ENCODE measurements around the gene NUF2.
A peak's percentile ranks its signal among the peaks of the same experiment; 100 is the strongest.
"Not testable (repeated sequence)": the region's sequence is repeated elsewhere in the genome, so short reads cannot be mapped to it uniquely, and the experiment has no call there.

Gene NUF2

DNA sequence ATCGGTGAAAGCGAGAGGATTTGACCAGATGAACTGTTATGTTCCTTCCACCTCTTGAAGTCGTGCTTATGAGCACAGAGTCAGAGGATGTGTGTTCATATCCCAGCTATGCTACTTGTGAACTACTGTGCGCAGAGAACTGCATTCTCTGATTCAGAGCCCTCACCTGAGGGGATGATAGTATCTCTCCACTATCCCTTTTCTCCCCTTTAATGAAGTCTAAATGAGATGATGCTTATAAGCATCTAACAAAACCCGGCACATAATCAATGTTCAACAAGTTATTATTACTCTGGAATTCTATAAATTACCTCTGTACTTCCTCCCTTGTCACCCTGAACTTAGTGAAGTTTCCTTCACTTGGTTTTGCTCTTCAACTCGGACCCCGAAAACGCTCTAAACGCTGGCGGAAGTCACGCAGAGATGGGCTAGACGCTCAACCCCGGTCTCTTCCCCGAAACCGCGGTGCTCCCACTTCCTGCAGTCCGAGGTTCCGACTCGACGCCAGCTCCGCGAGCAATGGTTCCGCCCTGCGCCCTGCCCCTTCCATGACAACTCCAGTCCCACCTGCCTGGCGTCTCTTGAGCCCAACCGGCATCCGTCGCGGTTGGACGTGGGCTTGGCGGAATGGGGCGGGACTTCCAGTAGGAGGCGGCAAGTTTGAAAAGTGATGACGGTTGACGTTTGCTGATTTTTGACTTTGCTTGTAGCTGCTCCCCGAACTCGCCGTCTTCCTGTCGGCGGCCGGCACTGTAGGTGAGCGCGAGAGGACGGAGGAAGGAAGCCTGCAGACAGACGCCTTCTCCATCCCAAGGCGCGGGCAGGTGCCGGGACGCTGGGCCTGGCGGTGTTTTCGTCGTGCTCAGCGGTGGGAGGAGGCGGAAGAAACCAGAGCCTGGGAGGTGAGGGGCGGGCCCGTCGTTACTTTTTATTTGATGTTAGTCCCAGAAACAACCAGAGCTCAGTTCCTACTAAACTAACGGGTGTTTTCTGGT, at the start of gene NUF2:
Gene NUF2, plus strand, starts transcription at position 644 of the 995 bp plus-strand sequence. CDS start 4,098 bp downstream, outside the sequence.
- peak; percentile 99 for DNase-seq (ENCODE audit: low spot score)

- no peak for DNase-seq (ENCODE audit: low spot score)
These were observed 47.9 kb upstream of the NUF2 start for GRCh38 chr1:163273766-163274441.

DNA sequence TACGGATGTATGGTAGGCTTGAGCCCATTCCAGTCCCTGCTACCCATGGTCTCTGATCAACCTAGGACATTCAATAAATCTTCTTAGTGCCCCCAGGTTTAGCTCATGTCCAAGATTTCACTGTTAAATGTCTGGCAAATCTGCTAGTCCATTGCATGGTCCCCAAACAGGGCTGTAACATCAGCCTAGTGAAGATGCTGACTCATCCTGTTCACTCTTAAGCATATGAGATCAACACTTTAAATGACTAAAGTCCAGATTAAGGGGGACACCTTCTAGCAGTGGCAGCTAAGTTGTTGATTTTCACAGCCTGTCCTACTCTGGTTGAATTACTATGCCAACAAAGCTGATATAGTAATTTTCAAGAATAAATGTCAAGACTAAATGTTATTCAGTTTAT, 46.5 kb upstream of the NUF2 start:
- no peak for DNase-seq (ENCODE audit: low spot score)

DNA sequence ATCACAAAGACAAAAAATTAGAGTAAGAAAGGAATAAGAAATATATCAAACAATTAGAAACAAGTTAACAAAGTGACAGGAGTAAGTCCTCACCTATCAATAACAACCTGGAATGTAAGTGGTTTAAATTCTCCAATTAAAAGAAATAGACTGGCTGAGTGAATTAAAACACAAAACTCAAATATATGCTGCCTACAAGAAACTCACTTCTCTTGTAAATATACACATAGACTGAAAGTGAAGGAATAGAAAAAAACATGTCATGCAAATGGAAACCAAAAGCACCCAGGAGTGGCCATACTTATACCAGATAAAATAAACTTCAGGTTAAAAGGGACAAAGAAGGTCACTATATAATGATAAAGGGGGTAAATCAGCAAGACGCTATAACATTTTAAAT, 43.2 kb upstream of the NUF2 start:
- no peak for DNase-seq (ENCODE audit: low spot score)

DNA sequence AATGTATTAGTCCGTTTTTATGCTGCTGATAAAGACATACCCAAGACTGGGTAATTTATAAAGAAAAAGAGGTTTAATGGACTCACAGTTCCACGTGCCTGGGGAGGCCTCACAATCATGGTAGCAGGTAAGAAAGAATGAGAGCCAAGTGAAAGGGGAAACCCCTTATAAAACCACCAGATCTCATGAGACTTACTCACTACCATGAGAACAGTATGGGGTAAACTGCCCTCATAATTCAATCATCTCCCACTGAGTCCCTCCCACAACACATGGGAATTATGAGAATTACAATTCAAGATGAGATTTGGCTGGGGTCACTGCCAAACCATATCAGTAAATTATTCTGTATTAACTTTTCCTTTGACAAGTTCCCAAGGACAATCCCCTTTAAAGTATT, 36.9 kb upstream of the NUF2 start:
- not testable (repeated sequence) for DNase-seq (ENCODE audit: low spot score)

GRCh38 chr1:163290025-163290640, 31.6 kb upstream of the NUF2 start:
- no peak for DNase-seq (ENCODE audit: low spot score)

GRCh38 chr1:163291461-163291860, 30.3 kb upstream of the NUF2 start:
- DNase-seq (ENCODE audit: low spot score), result no peak

- DNase-seq (ENCODE audit: low spot score), result not testable (repeated sequence)
These were observed 29.6 kb upstream of the NUF2 start for GRCh38 chr1:163292153-163292552.

DNA sequence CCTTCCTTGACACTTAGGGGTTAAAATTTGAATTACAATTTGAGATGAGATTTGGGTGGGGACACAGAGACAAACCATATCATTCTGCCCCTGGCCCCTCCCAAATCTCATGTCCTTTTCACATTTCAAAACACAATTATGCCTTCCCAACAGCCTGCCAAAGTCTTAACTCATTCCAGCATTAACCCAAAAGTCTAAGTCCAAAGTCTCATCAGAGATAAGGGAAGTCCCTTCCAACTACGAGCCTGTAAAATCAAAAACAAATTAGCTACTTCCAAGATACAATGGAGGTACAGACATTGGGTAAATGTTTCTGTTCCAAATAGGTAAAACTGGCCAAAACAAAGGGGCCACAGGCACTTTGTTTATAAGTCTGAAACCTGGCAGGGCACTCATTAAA, 28.3 kb upstream of the NUF2 start:
- not testable (repeated sequence) for DNase-seq (ENCODE audit: low spot score)

GRCh38 chr1:163295949-163296348, 25.8 kb upstream of the NUF2 start:
- DNase-seq (ENCODE audit: low spot score), result no peak

DNA sequence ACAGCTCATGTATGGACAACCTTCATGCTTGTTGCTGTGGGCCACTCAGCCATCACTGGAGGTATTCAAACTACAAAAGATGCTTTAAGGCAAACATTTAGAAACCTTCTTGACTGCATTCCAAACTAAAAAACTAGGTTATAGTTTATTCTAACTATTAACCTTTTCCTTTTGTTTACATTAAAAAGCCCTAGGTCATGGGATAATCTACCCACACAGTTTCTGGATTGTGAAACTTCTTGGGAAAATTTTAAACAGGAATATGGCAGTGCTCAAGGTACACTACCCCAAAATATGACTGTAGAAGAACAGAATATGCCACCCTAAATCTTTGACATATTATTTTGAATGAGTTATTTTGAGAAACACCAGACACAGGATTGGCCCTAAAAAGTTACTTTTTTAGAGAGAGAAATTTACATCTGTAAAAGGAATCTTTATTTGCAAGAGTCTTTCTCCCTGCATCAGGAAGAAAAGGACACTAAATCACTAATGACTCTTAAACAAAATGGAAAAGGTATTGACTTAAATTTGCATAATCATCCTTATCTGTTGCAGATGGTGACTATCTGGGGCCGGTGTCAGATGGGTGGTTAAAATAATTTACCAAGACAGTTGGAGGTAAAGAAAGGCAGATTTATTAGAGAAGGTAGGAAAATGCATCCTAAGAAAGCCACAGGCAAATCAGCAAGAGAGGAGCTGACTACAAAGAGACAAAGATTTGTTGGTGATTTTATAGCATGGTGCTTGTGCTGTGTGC, 25.1 kb upstream of the NUF2 start:
- no peak for DNase-seq (ENCODE audit: low spot score)

GRCh38 chr1:163298365-163298764, 23.4 kb upstream of the NUF2 start:
- DNase-seq (ENCODE audit: low spot score), result no peak

DNA sequence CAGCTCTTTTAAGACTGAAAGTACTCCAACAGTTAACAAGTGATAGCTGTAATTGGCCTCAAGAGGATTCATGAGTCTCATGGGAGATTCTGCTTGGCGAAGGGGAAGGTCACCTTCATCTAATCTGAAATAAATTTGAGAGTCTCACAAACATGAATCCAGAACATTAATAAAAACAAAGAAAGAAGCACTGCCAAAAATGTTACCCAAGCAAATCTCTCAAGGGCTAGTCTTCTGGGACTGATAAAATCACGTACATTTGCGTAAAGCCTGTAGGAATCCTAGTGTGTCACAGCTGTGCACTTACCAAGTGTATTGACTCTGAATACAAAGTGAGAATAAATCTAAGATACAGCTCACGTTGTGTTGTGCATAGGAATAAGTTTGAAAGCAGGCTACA, 21.2 kb upstream of the NUF2 start:
- no peak for DNase-seq (ENCODE audit: low spot score)

DNA sequence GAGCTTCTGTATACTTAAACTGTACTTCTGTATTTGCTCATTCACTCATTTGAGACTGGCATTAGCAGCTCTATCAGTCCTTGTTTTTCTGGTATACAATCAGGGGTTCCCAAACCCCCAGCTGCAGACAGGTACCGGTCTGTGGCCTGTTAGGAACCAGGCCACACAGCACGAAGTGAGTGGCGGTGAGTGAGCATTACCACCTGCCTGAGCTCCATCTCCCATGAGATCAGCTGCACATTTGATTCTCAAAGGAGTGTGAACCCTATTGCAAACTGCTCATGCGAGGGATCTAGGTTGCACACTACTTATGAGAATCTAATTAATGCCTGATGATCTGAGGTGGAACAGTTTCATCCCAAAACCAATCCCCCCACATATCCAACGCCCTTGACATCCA, 18.2 kb upstream of the NUF2 start:
- no peak for DNase-seq (ENCODE audit: low spot score)

DNA sequence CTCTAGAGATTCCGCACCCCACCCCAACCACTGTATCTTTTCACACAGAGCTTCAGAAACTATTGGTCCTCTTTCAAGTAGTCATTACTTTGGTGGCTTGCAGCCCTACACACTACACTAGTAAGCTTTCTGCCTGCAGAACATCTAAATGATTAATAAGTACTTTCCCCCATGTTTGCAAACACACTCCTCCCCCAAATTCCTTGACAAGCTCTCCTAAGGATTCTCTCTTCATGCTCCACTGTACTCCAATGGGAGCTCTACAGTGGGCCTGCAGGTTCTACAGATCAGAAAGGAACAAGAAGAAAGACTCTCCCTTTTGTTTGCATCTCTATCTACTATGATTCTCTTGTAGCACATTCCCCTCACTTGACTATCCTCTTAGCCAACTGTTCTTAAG, 16.3 kb upstream of the NUF2 start:
- DNase-seq (ENCODE audit: low spot score), result no peak

DNA sequence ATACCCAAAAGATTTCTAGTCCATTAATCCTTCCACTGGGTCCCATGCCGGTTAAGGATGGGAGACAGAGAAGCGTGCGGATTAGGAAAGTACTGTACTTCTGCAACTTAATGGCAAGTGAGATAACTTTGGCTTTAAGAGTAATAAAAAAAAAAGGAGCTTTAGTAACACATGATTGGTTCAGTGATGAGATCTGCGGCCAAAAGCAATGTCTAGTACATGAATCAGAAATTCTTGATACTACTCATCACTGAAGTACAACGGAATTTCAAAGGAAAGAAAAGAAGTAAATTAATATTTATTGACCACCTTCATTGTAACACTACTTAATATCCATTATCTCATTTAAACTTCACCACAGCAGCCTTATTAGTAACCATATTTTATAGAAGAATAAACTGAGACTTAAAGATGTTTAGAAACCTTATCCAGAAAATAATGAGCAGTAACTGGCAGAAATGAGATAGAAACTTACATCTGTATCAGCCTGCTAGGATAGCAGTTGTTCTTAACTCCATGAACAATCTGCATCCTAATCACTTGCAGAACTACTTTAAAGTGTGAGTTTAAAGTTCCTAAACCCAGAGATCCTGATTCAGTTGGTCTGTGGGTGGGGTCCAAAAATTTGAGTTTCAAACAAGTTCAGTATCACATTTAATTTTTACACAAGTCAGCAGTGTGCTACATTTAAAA, 14.1 kb upstream of the NUF2 start:
- DNase-seq (ENCODE audit: low spot score), result no peak

GRCh38 chr1:163308811-163309210, 12.9 kb upstream of the NUF2 start:
- DNase-seq (ENCODE audit: low spot score), result no peak

GRCh38 chr1:163315773-163316374, 5.9 kb upstream of the NUF2 start:
- peak; percentile 72 for DNase-seq (ENCODE audit: low spot score)

GRCh38 chr1:163320891-163321290, 863 bp upstream of the NUF2 start:
- no peak for DNase-seq (ENCODE audit: low spot score)

- DNase-seq (ENCODE audit: low spot score), result not testable (repeated sequence)
These were observed 1.6 kb downstream of the NUF2 start for GRCh38 chr1:163323339-163323738.

- no peak for DNase-seq (ENCODE audit: low spot score)
These were observed 9.4 kb downstream of the NUF2 start for GRCh38 chr1:163331116-163331515.

Measured in NAMALWA (cell line).